OCI-LY7 (cell line): ENCODE results near the gene NIT1. TPM values are rescaled to one million over a fixed set of nuclear protein-coding genes. Genes with fewer than 3 reads are reported as not detected.

Experiments used
- BruUV-seq: library from RNA; stranded (reverse); fragments of 400-500 nt; replicated peaks from 2 replicates; lab custom pipeline; 2021; lab: Mats Ljungman, UMichigan
- CTCF ChIA-PET: fragments of 300-600 bp; sonication (Branson Sonifier 250); formaldehyde crosslinking; loops from one replicate; lab custom pipeline; 2022; ENCODE audit warnings: antibody characterized with exemption; ENCODE audit not compliant: unreplicated experiment; lab: Charles Lee
- POLR2A ChIA-PET: fragments of 300-600 bp; sonication (Branson Sonifier 250); formaldehyde crosslinking; loops from one replicate; lab custom pipeline; 2022; ENCODE audit warnings: antibody characterized with exemption; lab: Charles Lee
- DNase-seq: peaks from one replicate; pipeline ENCODE4 v3.0.0-alpha.2; 2015; ENCODE audit warnings: low spot score
- H2AFZ ChIP-seq: fragments of 200-600 bp; sonication (generic), shearing (Covaris generic); 2 replicates; pipeline ENCODE4 v1.6.1; 2014; ENCODE audit warnings: mild to moderate bottlenecking, antibody characterized with exemption, low read length, moderate library complexity
- H3K27ac ChIP-seq: fragments of 200-600 bp; sonication (generic); 2 replicates; pipeline ENCODE4 v1.5.1; 2014; ENCODE audit warnings: mixed run types, low read depth, mild to moderate bottlenecking, moderate library complexity, low read length, inconsistent platforms; ENCODE audit not compliant: poor library complexity, severe bottlenecking
- H3K36me3 ChIP-seq: fragments of 200-600 bp; sonication (generic); 2 replicates; pipeline ENCODE4 v1.6.1; 2014; ENCODE audit warnings: mild to moderate bottlenecking, antibody characterized with exemption, low read length, moderate library complexity, mixed read lengths; ENCODE audit not compliant: insufficient read depth
- H3K4me1 ChIP-seq: fragments of 200-600 bp; sonication (generic); 2 replicates; pipeline ENCODE4 v1.5.1; 2014; ENCODE audit warnings: mild to moderate bottlenecking, low read length; ENCODE audit not compliant: insufficient read depth, poor library complexity, severe bottlenecking
- H3K4me2 ChIP-seq: fragments of 200-600 bp; sonication (generic); 2 replicates; pipeline ENCODE4 v1.6.1; 2014; ENCODE audit warnings: mild to moderate bottlenecking, low read length
- H3K4me3 ChIP-seq: fragments of 200-600 bp; sonication (generic); 2 replicates; pipeline ENCODE4 v1.5.1; 2014; ENCODE audit warnings: mild to moderate bottlenecking, low read depth, low read length; ENCODE audit not compliant: poor library complexity, severe bottlenecking
- H3K79me2 ChIP-seq: fragments of 200-600 bp; sonication (generic); 2 replicates; pipeline ENCODE4 v1.6.1; 2016; ENCODE audit warnings: low read depth, mild to moderate bottlenecking, low read length, moderate library complexity, mixed read lengths; ENCODE audit not compliant: insufficient read depth
- H3K9me2 ChIP-seq: fragments of 200-600 bp; sonication (generic); 2 replicates; pipeline ENCODE4 v1.6.1; 2016; ENCODE audit warnings: mild to moderate bottlenecking, low read length, mixed read lengths; ENCODE audit not compliant: insufficient read depth
- H3K9me3 ChIP-seq: fragments of 200-600 bp; sonication (generic); 2 replicates; pipeline ENCODE4 v1.6.1; 2014; ENCODE audit warnings: mild to moderate bottlenecking, mixed run types, low read length, mixed read lengths
- H4K20me1 ChIP-seq: fragments of 200-600 bp; sonication (generic); 2 replicates; pipeline ENCODE4 v1.6.1; 2014; ENCODE audit warnings: mild to moderate bottlenecking, antibody characterized with exemption, low read length, moderate library complexity, mixed read lengths; ENCODE audit not compliant: insufficient read depth
- EZH2phosphoT487 ChIP-seq: fragments of 200-600 bp; sonication (generic); IDR thresholded peaks from 2 replicates; pipeline ENCODE4 v1.6.1; 2018; ENCODE audit warnings: low read depth, borderline replicate concordance, mild to moderate bottlenecking, mixed run types, antibody characterized with exemption, low read length, moderate library complexity, mixed read lengths
- intact Hi-C: fragments of 100-400 bp; cut with micrococcal nuclease; formaldehyde crosslinking; loops from one replicate; pipeline ENCODE4 v1.10.0; 2022; ENCODE audit not compliant: unreplicated experiment
- total RNA-seq, 2 experiments: library from RNA; depleted of rRNA in 1 of 2; stranded (reverse); fragments of >200 nt in 1 of 2; shearing (Covaris generic) in 1 of 2; gene quantifications; 2 replicates each; pipeline ENCODE4 v1.2.3, GENCODE V29; 2014 to 2022
- TF ChIP-seq, protein P1 (sequence below): fragments of 200-600 bp; sonication (generic); conservative IDR thresholded peaks from 2 replicates; pipeline ENCODE4 v1.5.1; 2014; ENCODE audit warnings: mild to moderate bottlenecking, antibody characterized with exemption, low read length, moderate library complexity, mixed read lengths

NIT1 gene
- total RNA-seq, 2 experiments from 2014 or later: 42.7 to 46.5 TPM

- H3K36me3 ChIP-seq: no peaks in the 10 kb centered on the region
- no peak overlapping the region for H3K27ac ChIP-seq
- ChIA-PET POLR2A (no interaction called here), CTCF (no interaction called here)
- no TSS peak for BruUV-seq
- H3K79me2 ChIP-seq: no peaks in the 10 kb centered on the region
- no peaks in the 10 kb centered on the region for H3K9me3 ChIP-seq
- H3K9me2 ChIP-seq: no peaks in the 10 kb centered on the region
- no peak overlapping the region for H3K4me3 ChIP-seq
- DNase-seq: no peak
- no peak overlapping the region for H2AFZ ChIP-seq
- H3K4me2 ChIP-seq: no peak overlapping the region
- no peaks in the 10 kb centered on the region for H4K20me1 ChIP-seq
- no peaks in the 10 kb centered on the region for H3K4me1 ChIP-seq
- intact Hi-C loops: loop anchor here (10.0 kb wide), 1 partner anchor 255 kb away; no protein-coding TSS in a partner anchor
- TF ChIP-seq EZH2phosphoT487: no peak
- TF ChIP-seq, protein P1, sequence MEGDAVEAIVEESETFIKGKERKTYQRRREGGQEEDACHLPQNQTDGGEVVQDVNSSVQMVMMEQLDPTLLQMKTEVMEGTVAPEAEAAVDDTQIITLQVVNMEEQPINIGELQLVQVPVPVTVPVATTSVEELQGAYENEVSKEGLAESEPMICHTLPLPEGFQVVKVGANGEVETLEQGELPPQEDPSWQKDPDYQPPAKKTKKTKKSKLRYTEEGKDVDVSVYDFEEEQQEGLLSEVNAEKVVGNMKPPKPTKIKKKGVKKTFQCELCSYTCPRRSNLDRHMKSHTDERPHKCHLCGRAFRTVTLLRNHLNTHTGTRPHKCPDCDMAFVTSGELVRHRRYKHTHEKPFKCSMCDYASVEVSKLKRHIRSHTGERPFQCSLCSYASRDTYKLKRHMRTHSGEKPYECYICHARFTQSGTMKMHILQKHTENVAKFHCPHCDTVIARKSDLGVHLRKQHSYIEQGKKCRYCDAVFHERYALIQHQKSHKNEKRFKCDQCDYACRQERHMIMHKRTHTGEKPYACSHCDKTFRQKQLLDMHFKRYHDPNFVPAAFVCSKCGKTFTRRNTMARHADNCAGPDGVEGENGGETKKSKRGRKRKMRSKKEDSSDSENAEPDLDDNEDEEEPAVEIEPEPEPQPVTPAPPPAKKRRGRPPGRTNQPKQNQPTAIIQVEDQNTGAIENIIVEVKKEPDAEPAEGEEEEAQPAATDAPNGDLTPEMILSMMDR: no peak
Measured at GRCh38 chr1:161089938-161090337, 28.0 kb upstream of the NIT1 start.

GRCh38 chr1:161090617-161091016 is 27.3 kb upstream of the NIT1 start:
- intact Hi-C loops: loop anchor here (10.0 kb wide), 1 partner anchor 256 kb away; no protein-coding TSS in a partner anchor
- TF ChIP-seq, protein P1: no peak
- TF ChIP-seq EZH2phosphoT487: no peak
- POLR2A ChIA-PET: no interaction called here

GRCh38 chr1:161091093-161091492 is 26.8 kb upstream of the NIT1 start:
- H3K27ac ChIP-seq: no peak overlapping the region
- no peak for TF ChIP-seq EZH2phosphoT487
- H3K79me2 ChIP-seq: no peaks in the 10 kb centered on the region
- H3K9me3 ChIP-seq: no peaks in the 10 kb centered on the region
- intact Hi-C loops: loop anchor here (10.0 kb wide), 1 partner anchor 256 kb away; no protein-coding TSS in a partner anchor
- H3K4me3 ChIP-seq: no peak overlapping the region
- H3K4me2 ChIP-seq: no peak overlapping the region
- no peaks in the 10 kb centered on the region for H3K9me2 ChIP-seq
- ChIA-PET CTCF (no interaction called here), POLR2A (no interaction called here)
- DNase-seq: no peak
- BruUV-seq: no TSS peak
- no peaks in the 10 kb centered on the region for H3K36me3 ChIP-seq
- no peak overlapping the region for H2AFZ ChIP-seq
- H3K4me1 ChIP-seq: peaks cover 3% of the 10 kb centered on the region
- no peaks in the 10 kb centered on the region for H4K20me1 ChIP-seq

More at GRCh38 chr1:161090617-161091016, 27.3 kb upstream of the NIT1 start:
- Histone ChIP-seq H3K9me2 (no peaks in the 10 kb centered on the region), H3K4me2 (no peak overlapping the region), H3K9me3 (no peaks in the 10 kb centered on the region), H3K27ac (no peak overlapping the region), H3K36me3 (no peaks in the 10 kb centered on the region), H4K20me1 (no peaks in the 10 kb centered on the region), H3K79me2 (no peaks in the 10 kb centered on the region), H2AFZ (no peak overlapping the region), H3K4me3 (no peak overlapping the region), H3K4me1 (no peaks in the 10 kb centered on the region)
- DNase-seq: no peak
- BruUV-seq: no TSS peak
- CTCF ChIA-PET: no interaction called here
